Astrocyte of the cerebellum (primary cell): ENCODE results near the gene ZCCHC8.
"Not testable (repeated sequence)": the region's sequence is repeated elsewhere in the genome, so short reads cannot be mapped to it uniquely, and the experiment has no call there.

ENCODE experiments used
- DNase-seq: peaks from one replicate; pipeline ENCODE4 v3.0.0-alpha.2; 2011; ENCODE audit warnings: low read depth
- H3K4me3 ChIP-seq: 2 replicates; pipeline ENCODE4 v1.5.1; 2011; ENCODE audit warnings: mild to moderate bottlenecking, low read depth, low read length, moderate library complexity
- in situ Hi-C: cut with HindIII; loops from 2 replicates; pipeline ENCODE4 v1.10.0; 2017; ENCODE audit warnings: low sequenced_read_pairs
- TF ChIP-seq, protein P1 (sequence below): IDR thresholded peaks from 2 replicates; pipeline ENCODE4 v1.5.1; 2012; ENCODE audit warnings: low read length, low read depth, moderate library complexity, mild to moderate bottlenecking; ENCODE audit errors: missing control alignments

Gene ZCCHC8

DNA sequence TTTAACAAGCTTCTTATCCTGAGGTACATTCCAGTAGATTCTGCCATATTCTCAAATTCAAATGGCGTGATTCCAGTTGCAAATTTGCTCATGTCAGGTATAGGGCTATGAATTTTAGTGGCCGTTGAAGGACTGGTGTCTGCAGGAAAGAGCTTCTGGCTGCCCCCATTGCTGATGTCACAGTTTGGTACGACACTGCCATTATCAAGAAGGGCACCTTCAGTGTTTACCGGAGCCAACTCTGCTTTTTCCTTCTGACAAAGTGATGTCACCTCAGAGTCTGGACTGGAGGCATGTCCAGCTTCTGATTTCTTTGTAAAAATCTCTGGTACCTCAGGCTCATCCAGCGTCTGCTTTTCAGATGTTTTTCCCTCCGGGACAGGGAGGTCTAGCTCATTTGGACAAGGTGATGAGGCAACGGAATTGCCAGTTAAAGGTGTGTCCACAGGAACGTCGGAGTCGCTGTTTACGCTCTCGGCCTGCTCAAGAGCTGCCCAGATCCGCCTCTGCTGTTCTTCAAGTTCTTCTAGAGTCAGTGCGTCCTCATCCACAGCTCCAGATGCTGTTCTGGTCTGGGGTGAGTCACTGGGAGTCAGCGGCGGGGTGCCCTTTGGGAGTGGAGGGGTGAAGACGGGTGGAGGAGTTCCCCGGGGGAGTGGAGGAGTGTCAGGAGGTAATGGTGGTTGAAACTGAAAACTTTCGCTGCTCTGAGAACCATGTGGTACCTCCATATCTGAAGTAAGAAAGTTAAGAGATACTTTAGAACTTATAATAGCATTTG, 27.0 kb downstream of the ZCCHC8 start:
- DNase-seq, result no peak
- H3K4me3 ChIP-seq, result no peak overlapping the region
- in situ Hi-C loops, result no loop called here
- TF ChIP-seq, protein P1, sequence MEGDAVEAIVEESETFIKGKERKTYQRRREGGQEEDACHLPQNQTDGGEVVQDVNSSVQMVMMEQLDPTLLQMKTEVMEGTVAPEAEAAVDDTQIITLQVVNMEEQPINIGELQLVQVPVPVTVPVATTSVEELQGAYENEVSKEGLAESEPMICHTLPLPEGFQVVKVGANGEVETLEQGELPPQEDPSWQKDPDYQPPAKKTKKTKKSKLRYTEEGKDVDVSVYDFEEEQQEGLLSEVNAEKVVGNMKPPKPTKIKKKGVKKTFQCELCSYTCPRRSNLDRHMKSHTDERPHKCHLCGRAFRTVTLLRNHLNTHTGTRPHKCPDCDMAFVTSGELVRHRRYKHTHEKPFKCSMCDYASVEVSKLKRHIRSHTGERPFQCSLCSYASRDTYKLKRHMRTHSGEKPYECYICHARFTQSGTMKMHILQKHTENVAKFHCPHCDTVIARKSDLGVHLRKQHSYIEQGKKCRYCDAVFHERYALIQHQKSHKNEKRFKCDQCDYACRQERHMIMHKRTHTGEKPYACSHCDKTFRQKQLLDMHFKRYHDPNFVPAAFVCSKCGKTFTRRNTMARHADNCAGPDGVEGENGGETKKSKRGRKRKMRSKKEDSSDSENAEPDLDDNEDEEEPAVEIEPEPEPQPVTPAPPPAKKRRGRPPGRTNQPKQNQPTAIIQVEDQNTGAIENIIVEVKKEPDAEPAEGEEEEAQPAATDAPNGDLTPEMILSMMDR, result no peak

DNA sequence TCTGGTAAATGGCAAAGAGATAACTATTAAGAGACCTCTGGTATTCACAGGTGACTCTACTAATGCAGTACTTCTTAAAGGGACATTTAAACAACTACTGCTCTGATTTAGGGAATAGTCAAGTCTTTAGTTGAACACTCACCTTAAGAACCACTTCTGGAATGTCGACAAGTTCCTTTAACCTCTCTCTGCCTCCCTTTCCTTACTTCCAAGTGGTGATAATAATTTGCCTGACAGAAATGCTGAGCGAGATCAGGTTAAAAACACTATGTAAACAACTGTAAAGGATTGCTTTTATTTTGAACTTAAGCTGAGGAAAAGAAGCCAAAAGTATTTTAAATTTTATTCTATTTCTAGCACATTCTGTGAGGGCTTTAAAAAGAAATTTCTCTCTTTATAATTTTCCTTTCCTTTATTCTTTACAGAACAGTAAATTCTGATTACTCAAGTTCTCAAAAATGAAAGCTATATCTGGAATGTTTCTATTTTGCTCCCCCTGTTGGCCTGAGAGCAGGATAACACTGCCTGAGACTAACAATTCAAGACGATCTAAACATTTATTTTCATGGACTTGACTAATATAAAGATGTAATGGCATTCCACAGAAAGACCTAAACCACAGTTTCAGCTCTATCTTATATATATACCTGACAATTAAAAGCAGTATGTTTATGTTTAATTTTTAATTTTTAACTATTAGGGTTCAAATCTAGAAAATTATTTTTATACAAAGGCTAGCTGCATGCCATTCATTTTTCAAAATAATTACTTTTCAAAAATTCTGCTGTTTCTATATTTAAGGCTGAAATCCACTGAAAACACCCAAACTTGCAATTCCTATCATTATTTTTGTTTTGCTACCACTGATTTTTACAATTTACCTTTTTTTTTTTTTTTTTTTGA, 29.2 kb downstream of the ZCCHC8 start:
- DNase-seq, result peak; percentile 72
- no peak overlapping the region for H3K4me3 ChIP-seq
- in situ Hi-C loops, result no loop called here
- TF ChIP-seq, protein P1, result peak; percentile 76

DNA sequence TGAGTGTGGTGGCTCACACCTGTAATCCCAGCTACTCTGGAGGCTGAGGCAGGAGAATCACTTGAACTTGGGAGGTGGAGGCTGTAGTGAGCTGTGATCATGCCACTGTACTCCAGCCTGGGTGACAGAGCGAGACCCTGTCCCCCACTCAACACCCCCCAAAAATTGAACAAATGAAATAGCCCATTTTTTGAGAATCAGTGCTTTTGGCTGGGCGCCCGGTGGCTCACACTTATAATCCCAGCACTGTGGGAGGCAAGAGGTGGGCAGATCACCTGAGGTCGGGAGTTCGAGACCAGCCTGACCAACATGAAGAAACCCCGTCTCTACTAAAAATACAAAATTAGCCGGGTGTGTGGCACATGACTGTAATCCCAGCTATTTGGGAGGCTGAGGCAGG, 30.2 kb downstream of the ZCCHC8 start:
- DNase-seq, in situ Hi-C loops, H3K4me3 ChIP-seq: not testable (repeated sequence)

DNA sequence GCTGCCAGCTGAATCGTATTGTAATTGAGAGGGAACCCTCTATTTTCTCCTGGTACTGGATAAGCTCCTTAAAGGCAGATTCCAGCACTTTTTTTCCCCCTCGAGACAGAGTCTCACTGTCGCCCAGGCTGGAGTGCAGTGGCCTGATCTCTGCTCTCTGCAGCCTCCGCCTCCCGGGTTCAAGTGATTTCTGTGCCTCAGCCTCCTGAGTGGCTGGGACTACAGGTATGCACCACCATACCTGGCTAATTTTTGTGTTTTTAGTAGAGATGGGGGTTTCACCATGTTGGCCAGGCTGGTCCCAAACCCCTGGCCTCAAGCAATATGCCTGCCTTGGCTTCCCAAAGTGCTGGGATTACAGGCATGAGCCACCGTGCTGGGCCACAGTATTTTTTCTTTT, 30.9 kb downstream of the ZCCHC8 start:
- in situ Hi-C loops, DNase-seq, H3K4me3 ChIP-seq: not testable (repeated sequence)

DNA sequence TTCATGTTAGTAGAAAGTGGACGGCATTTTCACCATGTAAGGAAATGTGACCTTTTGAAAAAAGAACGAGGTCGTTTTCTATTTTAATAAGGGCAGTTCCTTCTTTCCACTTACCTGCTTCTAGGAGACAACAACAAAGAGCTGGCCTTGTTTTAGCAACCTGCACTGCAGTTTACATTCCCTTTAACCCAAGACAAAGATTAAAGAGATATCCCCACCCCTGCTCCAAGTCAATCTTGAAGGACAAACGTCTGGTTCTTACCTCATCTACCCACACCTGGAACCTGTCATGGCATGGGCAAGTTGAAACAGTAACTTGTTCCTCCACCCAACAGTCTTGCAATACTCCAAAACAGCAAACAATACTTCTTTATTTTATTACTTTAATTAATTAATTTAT, 32.7 kb downstream of the ZCCHC8 start:
- no peak overlapping the region for H3K4me3 ChIP-seq
- DNase-seq, result no peak
- in situ Hi-C loops, result no loop called here
- TF ChIP-seq, protein P1, result no peak

DNA sequence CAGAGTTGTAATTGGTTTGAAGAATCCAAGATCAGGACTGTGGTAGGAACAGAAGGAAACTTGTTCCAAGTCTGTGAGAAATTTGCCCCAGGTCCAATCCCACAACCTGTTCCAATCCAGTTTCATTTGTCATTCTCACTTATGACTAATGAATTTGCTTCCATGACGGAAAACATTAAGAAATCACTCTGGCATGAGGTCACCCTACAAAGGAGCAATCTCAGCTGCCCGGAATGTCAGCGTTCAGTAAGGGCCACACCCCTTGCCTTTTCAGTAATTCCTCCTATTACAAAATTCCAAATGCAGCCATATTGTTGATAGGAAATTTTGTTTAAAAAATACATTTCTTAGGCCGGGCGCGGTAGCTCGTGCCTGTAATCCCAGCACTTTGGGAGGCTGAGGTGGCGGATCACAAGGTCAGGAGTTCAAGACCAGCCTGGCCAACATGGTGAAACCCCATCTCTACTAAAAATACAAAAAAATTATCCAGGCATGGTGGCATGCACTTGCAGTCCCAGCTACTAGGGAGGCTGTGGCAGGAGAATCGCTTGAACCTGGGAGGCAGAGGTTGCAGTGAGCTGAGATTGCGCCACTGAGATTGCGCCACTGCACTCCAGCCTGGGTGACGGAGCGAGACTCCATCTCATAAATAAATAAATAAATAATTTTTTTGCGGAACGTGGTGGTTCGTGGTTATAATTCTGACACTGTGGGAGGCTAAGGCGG, 36.3 kb downstream of the ZCCHC8 start:
- H3K4me3 ChIP-seq, in situ Hi-C loops: not testable (repeated sequence)
- peak; percentile 95 for DNase-seq

DNA sequence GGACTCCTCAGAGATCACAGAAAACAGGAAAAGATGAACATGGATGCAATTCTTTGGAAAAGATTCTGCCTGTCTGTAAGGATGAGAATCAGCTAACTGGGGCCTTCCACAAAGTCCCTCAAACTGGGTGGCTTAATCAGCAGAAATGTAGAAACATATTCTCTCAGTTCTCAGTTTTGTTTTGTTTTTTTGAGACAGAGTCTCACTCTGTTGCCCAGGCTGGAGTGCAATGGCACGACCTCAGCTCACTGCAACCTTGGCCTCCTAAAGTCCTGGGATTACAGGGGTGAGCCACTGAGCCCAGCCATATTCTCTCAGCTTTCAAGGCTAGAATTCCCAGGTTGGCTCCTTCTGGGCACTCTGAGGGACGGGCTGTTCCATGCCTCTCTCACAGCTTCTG, 40.1 kb downstream of the ZCCHC8 start:
- DNase-seq, result no peak
- in situ Hi-C loops, result no loop called here

More for the DNA sequence above, 40.1 kb downstream of the ZCCHC8 start:
- TF ChIP-seq, protein P1, result no peak
- H3K4me3 ChIP-seq, result no peak overlapping the region
